ENCODE results near the gene IPPK.

DNA sequence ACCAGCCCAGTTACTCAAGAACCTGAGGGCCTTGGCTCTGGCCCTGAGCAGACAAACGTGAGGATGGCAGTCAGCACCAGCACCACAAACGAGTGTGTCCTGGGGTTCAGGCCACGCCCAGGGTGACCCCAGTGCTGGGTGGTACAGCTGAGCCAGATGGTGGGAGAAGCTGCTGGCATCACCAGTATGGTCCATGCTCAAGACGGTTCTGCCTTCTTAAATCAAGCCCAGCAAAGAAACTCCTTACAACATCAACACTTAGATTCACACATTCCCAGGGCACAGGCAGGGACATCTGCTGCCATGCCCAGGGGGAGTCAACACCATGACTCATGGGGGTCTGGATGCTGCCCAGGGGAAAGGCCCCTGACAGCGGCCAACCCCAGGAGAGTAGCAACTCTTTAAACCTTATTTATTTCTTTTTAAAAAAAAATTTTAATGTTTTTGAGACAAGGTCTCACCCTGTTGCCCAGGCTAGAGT is 31.3 kb downstream of the IPPK start:
- TF ChIP-seq, protein P1, sequence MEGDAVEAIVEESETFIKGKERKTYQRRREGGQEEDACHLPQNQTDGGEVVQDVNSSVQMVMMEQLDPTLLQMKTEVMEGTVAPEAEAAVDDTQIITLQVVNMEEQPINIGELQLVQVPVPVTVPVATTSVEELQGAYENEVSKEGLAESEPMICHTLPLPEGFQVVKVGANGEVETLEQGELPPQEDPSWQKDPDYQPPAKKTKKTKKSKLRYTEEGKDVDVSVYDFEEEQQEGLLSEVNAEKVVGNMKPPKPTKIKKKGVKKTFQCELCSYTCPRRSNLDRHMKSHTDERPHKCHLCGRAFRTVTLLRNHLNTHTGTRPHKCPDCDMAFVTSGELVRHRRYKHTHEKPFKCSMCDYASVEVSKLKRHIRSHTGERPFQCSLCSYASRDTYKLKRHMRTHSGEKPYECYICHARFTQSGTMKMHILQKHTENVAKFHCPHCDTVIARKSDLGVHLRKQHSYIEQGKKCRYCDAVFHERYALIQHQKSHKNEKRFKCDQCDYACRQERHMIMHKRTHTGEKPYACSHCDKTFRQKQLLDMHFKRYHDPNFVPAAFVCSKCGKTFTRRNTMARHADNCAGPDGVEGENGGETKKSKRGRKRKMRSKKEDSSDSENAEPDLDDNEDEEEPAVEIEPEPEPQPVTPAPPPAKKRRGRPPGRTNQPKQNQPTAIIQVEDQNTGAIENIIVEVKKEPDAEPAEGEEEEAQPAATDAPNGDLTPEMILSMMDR (IDR thresholded peaks at IDR 0.05), result no peak
- TF ChIP-seq POLR2A (IDR thresholded peaks at IDR 0.05), result no peak
